Mononuclear cell (primary cell): Measurements from ENCODE around the gene NDE1. TPM values are rescaled to one million over a fixed set of nuclear protein-coding genes. Genes with fewer than 3 reads are reported as not detected.

Source experiments
- H3K27me3 ChIP-seq: 2 replicates; pipeline ENCODE4 v1.6.0; 2011; ENCODE audit warnings: low read length, control low read depth; ENCODE audit not compliant: insufficient read depth
- H3K4me1 ChIP-seq: 2 replicates; pipeline ENCODE4 v1.5.1; 2011; ENCODE audit warnings: mild to moderate bottlenecking, low read length, control low read depth; ENCODE audit not compliant: insufficient read depth
- H3K4me3 ChIP-seq: 2 replicates; pipeline ENCODE4 v1.5.1; 2011; ENCODE audit warnings: mild to moderate bottlenecking, low read length, moderate library complexity
- H3K9me3 ChIP-seq: 2 replicates; pipeline ENCODE4 v1.5.1; 2011; ENCODE audit warnings: low read depth, mild to moderate bottlenecking, control low read depth, low read length
- total RNA-seq: library from RNA; depleted of rRNA; stranded (reverse); fragments of >200 nt; gene quantifications from one replicate; pipeline ENCODE4 v1.2.3, GENCODE V29; 2012

The NDE1 gene
- total RNA-seq, 1 donor = 87.3 TPM

GRCh38 chr16:15613676-15614075 lies 36.4 kb upstream of the NDE1 start:
- no peaks in the 10 kb centered on the region for H3K27me3 ChIP-seq
- H3K4me1 ChIP-seq = no peaks in the 10 kb centered on the region
- no peaks in the 10 kb centered on the region for H3K9me3 ChIP-seq
- H3K4me3 ChIP-seq = no peak overlapping the region

- Histone ChIP-seq H3K27me3 (no peaks in the 10 kb centered on the region), H3K4me1 (no peaks in the 10 kb centered on the region), H3K4me3 (no peak overlapping the region), H3K9me3 (no peaks in the 10 kb centered on the region)
Observed at GRCh38 chr16:15616012-15616411, 34.0 kb upstream of the NDE1 start.

GRCh38 chr16:15616475-15617165 lies 33.4 kb upstream of the NDE1 start:
- no peak overlapping the region for H3K4me3 ChIP-seq
- H3K27me3 ChIP-seq = no peaks in the 10 kb centered on the region
- H3K4me1 ChIP-seq = no peaks in the 10 kb centered on the region
- H3K9me3 ChIP-seq = no peaks in the 10 kb centered on the region

GRCh38 chr16:15617901-15618300 lies 32.1 kb upstream of the NDE1 start:
- H3K27me3 ChIP-seq = no peaks in the 10 kb centered on the region
- no peaks in the 10 kb centered on the region for H3K9me3 ChIP-seq
- H3K4me3 ChIP-seq = no peak overlapping the region
- no peaks in the 10 kb centered on the region for H3K4me1 ChIP-seq

- no peaks in the 10 kb centered on the region for H3K4me1 ChIP-seq
- no peaks in the 10 kb centered on the region for H3K9me3 ChIP-seq
- no peaks in the 10 kb centered on the region for H3K27me3 ChIP-seq
- no peak overlapping the region for H3K4me3 ChIP-seq
Observed at GRCh38 chr16:15618392-15618791, 31.7 kb upstream of the NDE1 start.

GRCh38 chr16:15620611-15621195 lies 29.3 kb upstream of the NDE1 start:
- Histone ChIP-seq H3K4me3 (no peak overlapping the region), H3K4me1 (no peaks in the 10 kb centered on the region), H3K27me3 (no peaks in the 10 kb centered on the region), H3K9me3 (no peaks in the 10 kb centered on the region)

GRCh38 chr16:15621456-15621855 lies 28.6 kb upstream of the NDE1 start:
- Histone ChIP-seq H3K4me3 (no peak overlapping the region), H3K27me3 (no peaks in the 10 kb centered on the region), H3K4me1 (no peaks in the 10 kb centered on the region), H3K9me3 (no peaks in the 10 kb centered on the region)

- Histone ChIP-seq H3K9me3 (no peaks in the 10 kb centered on the region), H3K27me3 (no peaks in the 10 kb centered on the region), H3K4me1 (no peaks in the 10 kb centered on the region), H3K4me3 (no peak overlapping the region)
Observed at GRCh38 chr16:15621889-15622288, 28.2 kb upstream of the NDE1 start.

GRCh38 chr16:15631730-15632409 lies 18.2 kb upstream of the NDE1 start:
- no peaks in the 10 kb centered on the region for H3K27me3 ChIP-seq
- H3K4me1 ChIP-seq = peaks cover 26% of the 10 kb centered on the region
- H3K9me3 ChIP-seq = no peaks in the 10 kb centered on the region
- no peak overlapping the region for H3K4me3 ChIP-seq

- no peaks in the 10 kb centered on the region for H3K27me3 ChIP-seq
- no peaks in the 10 kb centered on the region for H3K9me3 ChIP-seq
- H3K4me3 ChIP-seq = no peak overlapping the region
- H3K4me1 ChIP-seq = peaks cover 64% of the 10 kb centered on the region
Observed at GRCh38 chr16:15635926-15636325, 14.1 kb upstream of the NDE1 start.

GRCh38 chr16:15636392-15636873 lies 13.6 kb upstream of the NDE1 start:
- Histone ChIP-seq H3K27me3 (no peaks in the 10 kb centered on the region), H3K4me3 (no peak overlapping the region), H3K4me1 (peaks cover 66% of the 10 kb centered on the region), H3K9me3 (no peaks in the 10 kb centered on the region)

- no peak overlapping the region for H3K4me3 ChIP-seq
- no peaks in the 10 kb centered on the region for H3K9me3 ChIP-seq
- peaks cover 75% of the 10 kb centered on the region for H3K4me1 ChIP-seq
- no peaks in the 10 kb centered on the region for H3K27me3 ChIP-seq
Observed at GRCh38 chr16:15639061-15639568, 10.9 kb upstream of the NDE1 start.

GRCh38 chr16:15640966-15641365 lies 9.1 kb upstream of the NDE1 start:
- Histone ChIP-seq H3K27me3 (no peaks in the 10 kb centered on the region), H3K4me3 (no peak overlapping the region), H3K9me3 (no peaks in the 10 kb centered on the region), H3K4me1 (peaks cover 69% of the 10 kb centered on the region)

GRCh38 chr16:15641753-15642556 lies 8.1 kb upstream of the NDE1 start:
- Histone ChIP-seq H3K4me3 (peak overlapping the region; percentile 100), H3K9me3 (no peaks in the 10 kb centered on the region), H3K4me1 (peaks cover 59% of the 10 kb centered on the region), H3K27me3 (no peaks in the 10 kb centered on the region)
